ENCODE results near the gene ZMYND10. TPM values are rescaled to one million over a fixed set of nuclear protein-coding genes. Genes with fewer than 3 reads are reported as not detected.

Gene ZMYND10
- polyA plus RNA-seq, 1 experiment = 0.87 TPM

DNA sequence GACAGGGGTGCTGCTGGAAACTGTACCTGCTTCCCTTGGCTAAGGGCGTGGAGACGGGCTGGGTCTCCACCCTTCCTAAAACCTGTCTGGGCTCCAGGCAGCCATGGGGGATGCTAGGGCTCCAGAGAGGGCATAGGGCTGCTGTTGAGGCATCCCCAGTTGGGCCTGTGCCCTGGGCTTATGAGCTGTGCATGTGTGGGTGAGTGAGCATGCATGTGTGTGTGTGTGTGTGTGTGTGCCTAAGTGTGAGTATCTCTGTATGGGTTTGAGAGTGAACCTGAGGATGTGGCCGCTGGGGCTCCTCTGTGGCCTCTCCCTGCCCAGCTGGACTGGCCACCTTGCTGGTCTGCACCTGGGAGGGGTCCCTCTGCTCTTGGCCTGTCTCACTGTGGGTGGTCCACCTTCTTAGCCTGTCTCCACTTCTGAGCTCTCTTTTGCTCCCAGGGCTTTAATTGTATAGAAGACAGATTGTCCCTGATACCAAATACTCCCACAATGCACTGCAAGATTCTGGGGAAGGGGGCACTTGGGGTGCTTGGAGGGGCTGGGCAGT, 25.7 kb upstream of the ZMYND10 start:
- DNase-seq (ENCODE audit: low read depth, low spot score) = no peak
- ChIA-PET POLR2A (no interaction called here), CTCF (interaction anchor here (0.5 to 2.0 kb wide), 4 partner anchors 24 to 179 kb away, joined by 3 to 10 read pairs (median 3); no protein-coding TSS in a partner anchor)
- Histone ChIP-seq H3K9me3 (ENCODE audit: control insufficient read depth, insufficient read depth, low read length) (no peaks in the 10 kb centered on the region), H3K27me3 (ENCODE audit: control insufficient read depth, insufficient read depth, low read length) (peaks cover 40% of the 10 kb centered on the region), H3K4me3 (ENCODE audit: low read depth, low read length) (no peak overlapping the region), H3K27ac (ENCODE audit: low read depth, low read length) (no peak overlapping the region)
- no peak for TF ChIP-seq CTCF (IDR thresholded peaks at IDR 0.05; ENCODE audit: low read depth, low read length)

GRCh38 chr3:50370594-50370993, 25.1 kb upstream of the ZMYND10 start:
- ChIA-PET CTCF (interaction anchor here (0.6 to 2.0 kb wide), 3 partner anchors 169 to 179 kb away, joined by 3 to 10 read pairs (median 3); no protein-coding TSS in a partner anchor), POLR2A (no interaction called here)
- no peak overlapping the region for H3K4me3 ChIP-seq (ENCODE audit: low read depth, low read length)
- no peak overlapping the region for H3K27ac ChIP-seq (ENCODE audit: low read depth, low read length)
- peaks cover under 1% of the 10 kb centered on the region; the same call in 1 of the 2 replicates for H3K9me3 ChIP-seq (ENCODE audit: control insufficient read depth, insufficient read depth, low read length)
- peak; percentile 21; the same call in 1 of the 2 replicates for TF ChIP-seq CTCF (IDR thresholded peaks at IDR 0.05; ENCODE audit: low read depth, low read length)
- no peak for DNase-seq (ENCODE audit: low read depth, low spot score)
- H3K27me3 ChIP-seq (ENCODE audit: control insufficient read depth, insufficient read depth, low read length) = peaks cover 45% of the 10 kb centered on the region

GRCh38 chr3:50369012-50369670, 23.6 kb upstream of the ZMYND10 start:
- Histone ChIP-seq H3K9me3 (ENCODE audit: control insufficient read depth, insufficient read depth, low read length) (peaks cover 3% of the 10 kb centered on the region; the same call in 1 of the 2 replicates), H3K27me3 (ENCODE audit: control insufficient read depth, insufficient read depth, low read length) (peaks cover 37% of the 10 kb centered on the region), H3K4me3 (ENCODE audit: low read depth, low read length) (no peak overlapping the region), H3K27ac (ENCODE audit: low read depth, low read length) (no peak overlapping the region)
- no peak for DNase-seq (ENCODE audit: low read depth, low spot score)
- ChIA-PET CTCF (no interaction called here), POLR2A (no interaction called here)
- no peak for TF ChIP-seq CTCF (IDR thresholded peaks at IDR 0.05; ENCODE audit: low read depth, low read length)

DNA sequence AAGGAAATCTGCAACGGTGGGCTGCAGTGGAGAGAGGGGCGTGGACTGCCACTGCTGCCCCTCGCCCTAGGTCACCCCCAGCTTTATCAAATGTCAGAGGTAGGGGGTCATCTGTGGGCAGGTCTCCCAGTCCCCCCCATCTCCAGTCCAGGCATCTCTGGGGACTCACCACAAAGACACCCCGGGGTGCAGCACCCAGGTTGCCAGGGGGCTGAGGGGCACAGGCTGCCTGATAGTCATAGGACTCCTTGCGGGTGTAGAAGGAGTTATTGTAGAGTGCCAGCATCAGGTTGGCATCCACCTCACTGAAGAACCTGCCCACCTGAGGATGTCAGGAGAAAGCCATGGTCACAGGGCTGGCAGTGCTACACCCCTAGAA, 20.3 kb upstream of the ZMYND10 start:
- CTCF ChIA-PET = interaction anchor here (1.0 to 1.6 kb wide), 2 partner anchors 176 to 184 kb away, joined by 4 to 5 read pairs; no protein-coding TSS in a partner anchor
- no peak for TF ChIP-seq CTCF (IDR thresholded peaks at IDR 0.05; ENCODE audit: low read depth, low read length)
- Histone ChIP-seq H3K27me3 (ENCODE audit: control insufficient read depth, insufficient read depth, low read length) (peaks cover 18% of the 10 kb centered on the region), H3K27ac (ENCODE audit: low read depth, low read length) (no peak overlapping the region), H3K4me3 (ENCODE audit: low read depth, low read length) (no peak overlapping the region), H3K9me3 (ENCODE audit: control insufficient read depth, insufficient read depth, low read length) (peaks cover 3% of the 10 kb centered on the region; the same call in 1 of the 2 replicates)
- POLR2A ChIA-PET = no interaction called here
- no peak for DNase-seq (ENCODE audit: low read depth, low spot score)
